ENCODE measurements around the gene FBXO7.

The FBXO7 gene

GRCh38 chr22:32528316-32528715, 53.7 kb downstream of the FBXO7 start:
- Histone ChIP-seq H3K4me3 (no peak overlapping the region), H3K27ac (no peak overlapping the region)

- Histone ChIP-seq H3K4me3 (no peak overlapping the region), H3K27ac (peak overlapping the region in 10 of 21 experiments; percentile 1 to 78 (median 54))
These were observed 54.7 kb downstream of the FBXO7 start for GRCh38 chr22:32528984-32529982.

- H3K4me3 ChIP-seq, result no peak overlapping the region
- peak overlapping the region in 9 of 21 experiments; percentile 1 to 80 (median 51) for H3K27ac ChIP-seq
These were observed 56.6 kb downstream of the FBXO7 start for GRCh38 chr22:32531228-32531627.

- no peak overlapping the region for H3K4me3 ChIP-seq
- peak overlapping the region in 18 of 21 experiments; percentile 8 to 80 (median 57) for H3K27ac ChIP-seq
These were observed 57.6 kb downstream of the FBXO7 start for GRCh38 chr22:32531931-32532819.

- H3K4me3 ChIP-seq, result no peak overlapping the region
These were observed 58.2 kb downstream of the FBXO7 start for GRCh38 chr22:32532820-32533128.

DNA sequence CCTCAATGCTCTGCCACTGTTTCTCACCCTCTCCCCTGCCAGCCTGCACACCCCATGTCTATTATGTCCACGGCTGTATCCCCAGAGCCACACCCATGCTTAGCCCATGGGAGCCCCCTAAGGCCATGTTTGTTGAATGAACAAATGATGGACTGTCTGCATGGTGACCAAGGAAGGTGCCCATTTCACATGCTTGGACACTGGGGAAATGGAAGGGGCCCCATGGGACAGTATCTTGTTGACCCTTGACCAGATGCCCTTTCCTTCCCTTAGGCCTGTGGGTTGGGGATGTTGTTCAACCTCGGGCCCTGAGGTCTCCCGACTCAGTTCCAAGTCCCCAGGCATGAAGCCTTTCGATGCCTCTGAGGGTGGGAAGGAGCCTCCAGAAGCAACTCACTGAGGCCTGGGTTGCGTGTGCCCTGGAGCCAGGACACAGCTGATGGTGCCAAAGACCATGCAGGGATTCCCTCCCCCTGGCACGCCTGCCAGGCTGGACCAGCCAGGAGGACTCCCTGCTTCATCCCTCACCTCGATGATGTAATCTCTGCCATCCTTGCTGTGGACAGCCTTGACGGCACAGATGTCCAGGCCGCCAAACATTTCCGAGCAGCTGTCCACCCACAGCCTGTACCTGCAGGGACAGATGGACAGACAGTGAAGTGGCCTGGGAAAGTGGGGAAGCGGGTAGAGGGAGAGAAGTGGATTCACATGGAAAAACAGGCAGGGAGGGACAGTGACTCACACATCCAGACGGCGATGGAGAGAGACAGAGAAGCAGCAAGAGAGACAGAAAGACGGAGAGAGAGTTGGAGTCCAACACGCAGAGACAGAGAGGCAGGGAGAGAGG, 58.9 kb downstream of the FBXO7 start:
- Histone ChIP-seq H3K4me3 (no peak overlapping the region), H3K27ac (peak overlapping the region in 19 of 21 experiments; percentile 7 to 80 (median 55))

More at GRCh38 chr22:32532820-32533128, 58.2 kb downstream of the FBXO7 start:
- peak overlapping the region in 15 of 21 experiments; percentile 9 to 80 (median 56) for H3K27ac ChIP-seq

DNA sequence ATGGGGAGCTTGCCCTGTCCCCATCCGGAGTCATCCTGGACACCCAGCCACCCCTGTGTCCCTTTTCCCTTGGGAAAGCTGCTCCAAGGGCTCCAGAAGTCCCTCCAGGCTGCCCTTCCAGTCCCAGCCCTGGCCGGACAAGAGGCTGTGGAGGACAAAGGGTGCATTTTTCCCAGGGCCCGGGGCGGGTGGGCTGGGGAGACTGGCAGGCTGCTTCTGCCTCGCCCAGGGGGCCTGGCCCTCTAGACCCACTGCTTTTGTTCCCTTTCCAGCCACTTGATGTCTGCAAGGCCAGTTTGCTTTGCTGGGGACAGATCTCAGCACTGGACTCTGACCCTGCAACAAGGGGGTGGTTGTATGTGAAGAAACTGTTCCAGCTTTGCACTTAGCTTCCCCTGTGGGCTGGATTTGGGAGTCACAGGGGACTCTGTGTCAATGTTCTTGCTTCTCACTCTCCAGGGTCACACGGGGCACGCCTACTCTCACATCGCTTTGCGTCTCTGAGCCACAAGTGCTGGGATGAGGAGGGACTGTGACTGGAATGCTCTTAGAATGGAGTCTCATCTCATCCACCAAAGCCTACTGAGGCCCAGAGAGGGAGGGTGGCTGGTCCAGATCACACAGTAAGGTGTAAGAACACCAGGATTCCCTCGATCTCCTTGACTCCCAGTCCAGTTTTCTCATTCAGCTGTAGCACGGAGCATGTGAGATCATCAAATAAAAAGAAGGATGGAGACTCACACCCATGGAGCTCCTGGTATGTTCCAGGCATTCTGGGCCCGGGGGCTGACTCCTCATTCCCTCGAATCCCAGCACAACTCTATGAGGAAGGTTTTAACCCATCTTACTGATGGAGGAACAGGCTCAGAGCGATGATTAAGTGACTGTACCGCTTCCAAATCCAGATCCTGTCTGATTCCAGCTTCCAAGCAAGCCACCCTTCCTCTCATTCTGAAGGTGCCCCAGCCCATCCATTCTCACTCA, 59.9 kb downstream of the FBXO7 start:
- H3K27ac ChIP-seq, result peak overlapping the region in 15 of 21 experiments; percentile 7 to 80 (median 59)
- H3K4me3 ChIP-seq, result no peak overlapping the region

GRCh38 chr22:32535531-32536190, 61.0 kb downstream of the FBXO7 start:
- H3K27ac ChIP-seq, result peak overlapping the region in 5 of 21 experiments; percentile 3 to 80 (median 41)

DNA sequence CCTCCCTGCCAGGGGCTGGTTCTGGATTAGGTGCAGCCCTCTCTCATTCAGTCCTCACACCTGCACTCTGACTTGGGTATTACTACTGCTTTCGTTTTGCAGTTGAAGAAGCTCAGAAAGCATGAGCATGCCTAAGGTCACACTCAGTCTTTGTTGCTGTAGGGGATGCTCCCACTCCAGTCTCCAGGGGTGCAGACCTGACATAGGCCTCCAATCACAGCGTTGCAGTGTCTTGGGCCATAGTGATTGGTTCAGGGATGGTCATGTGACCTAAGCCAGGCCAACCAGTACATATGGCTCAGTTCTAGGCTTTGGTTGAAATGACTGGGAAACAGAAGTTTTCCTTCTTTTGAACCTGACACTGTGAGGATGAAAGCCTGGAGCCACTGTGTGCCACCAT, 61.7 kb downstream of the FBXO7 start:
- Histone ChIP-seq H3K4me3 (no peak overlapping the region), H3K27ac (no peak overlapping the region)

More at GRCh38 chr22:32535531-32536190, 61.0 kb downstream of the FBXO7 start:
- H3K4me3 ChIP-seq, result no peak overlapping the region

DNA sequence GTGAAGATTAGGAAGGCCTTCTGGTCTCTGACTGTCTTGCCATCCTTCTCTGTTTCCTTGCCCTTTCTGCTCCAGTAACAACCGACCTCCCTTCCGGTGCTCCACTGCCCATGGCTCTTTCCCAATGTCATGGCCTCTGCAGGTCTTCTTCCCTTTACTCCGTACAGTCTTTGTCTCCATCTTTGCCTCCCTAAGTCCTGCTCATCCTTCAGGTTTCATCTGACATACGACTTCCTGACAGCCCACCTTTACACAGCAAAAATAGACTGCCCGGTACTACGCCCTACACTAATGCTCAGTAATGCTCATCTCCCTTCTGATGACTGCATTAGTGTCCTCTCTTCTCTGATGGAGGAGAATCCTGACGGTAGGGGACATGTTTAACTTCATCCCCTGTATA, 63.9 kb downstream of the FBXO7 start:
- H3K4me3 ChIP-seq, result no peak overlapping the region
- no peak overlapping the region for H3K27ac ChIP-seq

DNA sequence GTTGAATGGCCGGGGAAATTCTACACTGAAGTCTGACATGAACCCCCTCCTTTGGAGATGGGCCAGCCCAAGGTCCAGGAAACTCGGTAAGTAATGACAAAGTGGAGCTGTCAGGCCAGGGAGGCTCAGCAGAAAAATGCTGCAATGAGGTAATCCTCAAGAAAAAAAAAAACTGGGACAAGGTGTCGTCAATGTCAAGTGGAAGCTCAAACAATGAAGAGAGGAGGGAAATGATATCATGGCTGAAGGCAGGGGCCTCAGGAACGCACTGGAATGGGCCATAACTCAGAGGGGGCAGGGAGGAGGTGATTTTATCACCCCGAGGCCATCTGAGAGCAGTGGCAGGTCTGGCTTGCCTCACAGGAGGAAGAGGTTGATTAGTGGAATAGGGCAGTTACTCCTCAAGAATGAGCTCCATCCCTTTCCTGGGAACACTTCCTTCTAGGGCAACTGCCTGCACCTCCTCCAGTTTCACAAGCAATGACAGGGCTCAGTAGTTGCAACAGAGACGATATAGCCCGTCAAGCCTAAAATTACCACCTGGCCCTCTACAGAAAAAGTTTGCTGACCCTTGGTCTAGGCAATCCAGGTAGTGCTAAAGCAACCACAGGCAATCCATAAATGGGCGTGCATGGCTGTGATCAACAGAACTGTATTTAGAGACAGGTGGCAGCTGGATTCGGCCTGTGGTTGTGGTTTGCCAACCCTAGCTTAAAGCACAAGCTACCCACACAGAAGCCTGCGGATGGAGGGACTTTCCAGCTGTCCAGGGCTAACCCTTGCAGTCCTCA, 65.2 kb downstream of the FBXO7 start:
- H3K27ac ChIP-seq, result no peak overlapping the region
- no peak overlapping the region for H3K4me3 ChIP-seq

- no peak overlapping the region for H3K27ac ChIP-seq
- no peak overlapping the region for H3K4me3 ChIP-seq
These were observed 66.9 kb downstream of the FBXO7 start for GRCh38 chr22:32541481-32541880.

GRCh38 chr22:32542066-32542676, 67.6 kb downstream of the FBXO7 start:
- Histone ChIP-seq H3K27ac (no peak overlapping the region), H3K4me3 (no peak overlapping the region)

- Histone ChIP-seq H3K27ac (no peak overlapping the region), H3K4me3 (no peak overlapping the region)
These were observed 68.2 kb downstream of the FBXO7 start for GRCh38 chr22:32542677-32543357.

- peak overlapping the region in 1 of 21 experiments; percentile 14 for H3K27ac ChIP-seq
- H3K4me3 ChIP-seq, result no peak overlapping the region
These were observed 70.4 kb downstream of the FBXO7 start for GRCh38 chr22:32544953-32545558.
